ENCODE measurements around the gene DCTN3.

DCTN3 gene

GRCh38 chr9:34568774-34569173 lies 51.5 kb downstream of the DCTN3 start:
- FAIRE-seq (no peak), DNase-seq (ENCODE audit: insufficient read length, low spot score) (no peak)
- TF ChIP-seq, protein P1, sequence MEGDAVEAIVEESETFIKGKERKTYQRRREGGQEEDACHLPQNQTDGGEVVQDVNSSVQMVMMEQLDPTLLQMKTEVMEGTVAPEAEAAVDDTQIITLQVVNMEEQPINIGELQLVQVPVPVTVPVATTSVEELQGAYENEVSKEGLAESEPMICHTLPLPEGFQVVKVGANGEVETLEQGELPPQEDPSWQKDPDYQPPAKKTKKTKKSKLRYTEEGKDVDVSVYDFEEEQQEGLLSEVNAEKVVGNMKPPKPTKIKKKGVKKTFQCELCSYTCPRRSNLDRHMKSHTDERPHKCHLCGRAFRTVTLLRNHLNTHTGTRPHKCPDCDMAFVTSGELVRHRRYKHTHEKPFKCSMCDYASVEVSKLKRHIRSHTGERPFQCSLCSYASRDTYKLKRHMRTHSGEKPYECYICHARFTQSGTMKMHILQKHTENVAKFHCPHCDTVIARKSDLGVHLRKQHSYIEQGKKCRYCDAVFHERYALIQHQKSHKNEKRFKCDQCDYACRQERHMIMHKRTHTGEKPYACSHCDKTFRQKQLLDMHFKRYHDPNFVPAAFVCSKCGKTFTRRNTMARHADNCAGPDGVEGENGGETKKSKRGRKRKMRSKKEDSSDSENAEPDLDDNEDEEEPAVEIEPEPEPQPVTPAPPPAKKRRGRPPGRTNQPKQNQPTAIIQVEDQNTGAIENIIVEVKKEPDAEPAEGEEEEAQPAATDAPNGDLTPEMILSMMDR (IDR thresholded peaks at IDR 0.05; ENCODE audit: insufficient read depth, missing control alignments): no peak

DNA sequence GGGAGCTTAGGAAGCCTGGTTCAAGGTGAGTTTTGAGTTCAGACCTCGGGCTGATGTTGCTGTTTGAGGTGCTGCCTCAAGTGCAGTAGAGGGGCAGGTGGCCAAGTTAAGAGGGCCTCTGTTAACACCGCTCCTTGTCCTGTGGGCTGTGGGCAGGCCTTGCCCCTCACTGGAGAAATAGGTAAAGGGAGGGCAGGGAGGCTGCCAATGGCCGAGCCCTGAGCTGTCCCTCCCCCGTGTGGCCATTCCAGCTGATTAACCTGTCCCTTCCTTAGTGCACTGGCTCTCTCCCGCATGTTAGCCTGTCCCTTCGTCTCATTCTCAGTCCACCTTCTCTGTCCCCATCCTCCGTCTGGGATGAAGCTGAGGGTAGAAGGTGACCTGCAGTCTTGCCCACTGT lies 52.2 kb downstream of the DCTN3 start:
- FAIRE-seq: no peak

GRCh38 chr9:34566972-34567371 lies 53.3 kb downstream of the DCTN3 start:
- no peak for FAIRE-seq
- no peak for DNase-seq (ENCODE audit: insufficient read length, low spot score)
- TF ChIP-seq, protein P1 (IDR thresholded peaks at IDR 0.05; ENCODE audit: insufficient read depth, missing control alignments): no peak

More for the DNA sequence above, 52.2 kb downstream of the DCTN3 start:
- DNase-seq (ENCODE audit: insufficient read length, low spot score): no peak
- TF ChIP-seq, protein P1 (IDR thresholded peaks at IDR 0.05; ENCODE audit: insufficient read depth, missing control alignments): no peak

GRCh38 chr9:34566322-34566721 lies 54.0 kb downstream of the DCTN3 start:
- FAIRE-seq (no peak), DNase-seq (ENCODE audit: insufficient read length, low spot score) (no peak)
- TF ChIP-seq, protein P1 (IDR thresholded peaks at IDR 0.05; ENCODE audit: insufficient read depth, missing control alignments): no peak

DNA sequence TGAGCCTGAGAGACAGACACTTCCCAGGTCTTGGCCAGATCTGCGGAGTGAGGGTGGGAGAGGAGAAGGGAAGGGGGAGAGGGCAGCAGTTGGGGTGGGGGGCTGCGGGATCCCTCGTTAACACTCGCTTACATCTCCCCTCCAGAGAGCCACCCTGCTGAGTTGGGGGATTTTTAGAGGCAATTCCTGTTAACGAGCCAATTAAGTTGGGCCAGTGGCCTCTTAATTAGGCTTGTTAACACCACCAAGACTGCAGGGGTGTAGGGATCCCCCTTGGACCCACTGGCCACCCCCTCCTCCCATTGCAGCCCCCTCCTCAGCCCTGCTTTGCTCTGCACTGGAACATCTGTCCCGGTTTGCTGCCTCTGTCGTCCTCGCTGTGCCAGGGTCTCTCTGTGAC lies 54.4 kb downstream of the DCTN3 start:
- TF ChIP-seq, protein P1 (IDR thresholded peaks at IDR 0.05; ENCODE audit: insufficient read depth, missing control alignments): no peak
- DNase-seq (ENCODE audit: insufficient read length, low spot score) (no peak), FAIRE-seq (no peak)

DNA sequence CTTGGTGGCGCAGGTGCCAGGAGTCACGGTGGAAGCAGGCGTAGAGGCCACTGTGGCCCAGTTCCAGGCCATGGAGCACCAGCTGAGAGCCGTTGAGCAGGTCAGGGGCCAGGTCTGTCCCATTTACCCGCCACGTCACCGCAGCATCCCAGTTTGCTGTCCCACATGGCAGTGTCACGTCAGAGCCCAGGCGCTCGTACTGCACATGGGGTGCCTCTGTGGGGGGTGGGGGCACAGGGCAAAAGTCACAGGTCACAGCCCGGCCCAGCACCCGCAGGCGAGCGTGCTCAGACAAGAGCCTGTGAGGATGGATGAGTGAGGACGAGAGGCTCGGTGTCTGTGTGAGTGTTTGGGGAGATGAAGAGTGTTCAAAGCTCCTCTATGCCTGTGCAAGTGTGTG lies 55.7 kb downstream of the DCTN3 start:
- FAIRE-seq: no peak
- TF ChIP-seq, protein P1 (IDR thresholded peaks at IDR 0.05; ENCODE audit: insufficient read depth, missing control alignments): no peak
- DNase-seq (ENCODE audit: insufficient read length, low spot score): no peak

Measured in D721Med (cell line).